GM23338 (cell line): Measurements from ENCODE around the gene MRPS12. TPM values are rescaled to one million over a fixed set of nuclear protein-coding genes. Genes with fewer than 3 reads are reported as not detected.

ENCODE experiments used
- ATAC-seq: fragments of 200-7000 bp; cut with Tn5 transposase; 3 replicates; pipeline ENCODE4 v1.9.1; 2020
- DNase-seq: peaks from one replicate; pipeline ENCODE4 v3.0.0-alpha.2; 2015; ENCODE audit warnings: low spot score
- H2AFZ ChIP-seq: fragments of 200-600 bp; sonication (generic); 2 replicates; pipeline ENCODE4 v1.8.0; 2016; ENCODE audit warnings: antibody characterized with exemption, mild to moderate bottlenecking, moderate library complexity
- H3F3A ChIP-seq: fragments of 200-600 bp; sonication (generic); replicated peaks from 2 replicates; pipeline ENCODE4 v1.8.0; 2017; ENCODE audit warnings: antibody characterized with exemption, mixed run types, low read depth
- H3K27ac ChIP-seq: fragments of 200-600 bp; sonication (generic); 2 replicates; pipeline ENCODE4 v1.6.1; 2016; ENCODE audit warnings: low read depth
- H3K27me3 ChIP-seq: fragments of 200-600 bp; sonication (generic); 2 replicates; pipeline ENCODE4 v1.8.0; 2016; ENCODE audit warnings: mild to moderate bottlenecking, mixed run types, moderate library complexity; ENCODE audit not compliant: insufficient read depth
- H3K36me3 ChIP-seq: fragments of 200-600 bp; sonication (generic); 2 replicates; pipeline ENCODE4 v1.8.0; 2016; ENCODE audit warnings: mild to moderate bottlenecking; ENCODE audit not compliant: insufficient read depth
- H3K4me1 ChIP-seq: fragments of 200-600 bp; sonication (generic); 2 replicates; pipeline ENCODE4 v1.8.0; 2016; ENCODE audit warnings: mild to moderate bottlenecking, moderate library complexity; ENCODE audit not compliant: insufficient read depth
- H3K4me2 ChIP-seq: fragments of 200-600 bp; sonication (generic); 2 replicates; pipeline ENCODE4 v1.7.1; 2017; ENCODE audit warnings: mixed run types
- H3K4me3 ChIP-seq: fragments of 200-600 bp; sonication (generic); 2 replicates; pipeline ENCODE4 v1.6.1; 2016; ENCODE audit warnings: mixed run types
- H3K79me2 ChIP-seq: fragments of 200-600 bp; sonication (generic); replicated peaks from 2 replicates; pipeline ENCODE4 v1.8.0; 2017; ENCODE audit warnings: mild to moderate bottlenecking; ENCODE audit not compliant: insufficient read depth
- H3K9me2 ChIP-seq: fragments of 200-600 bp; sonication (generic); 2 replicates; pipeline ENCODE4 v1.8.0; 2017; ENCODE audit not compliant: insufficient read depth
- H4K20me1 ChIP-seq: fragments of 200-600 bp; sonication (generic); replicated peaks from 2 replicates; pipeline ENCODE4 v1.8.0; 2017; ENCODE audit warnings: mild to moderate bottlenecking; ENCODE audit not compliant: insufficient read depth
- H3K27ac Mint-ChIP-seq: 2 replicates; pipeline ENCODE4 v1.8.0; 2020; ENCODE audit warnings: inconsistent platforms, mild to moderate bottlenecking, moderate library complexity, mixed read lengths
- H3K27me3 Mint-ChIP-seq: 3 replicates; pipeline ENCODE4 v1.8.0; 2022; ENCODE audit warnings: low read depth, mild to moderate bottlenecking, moderate library complexity, mixed read lengths, inconsistent platforms; ENCODE audit not compliant: insufficient read depth, poor library complexity
- H3K36me3 Mint-ChIP-seq: 3 replicates; pipeline ENCODE4 v1.8.0; 2021; ENCODE audit warnings: low read depth, mild to moderate bottlenecking, inconsistent platforms, moderate library complexity, mixed read lengths
- H3K4me1 Mint-ChIP-seq: 3 replicates; pipeline ENCODE4 v1.8.0; 2020; ENCODE audit warnings: mild to moderate bottlenecking, inconsistent platforms, mixed read lengths
- H3K4me3 Mint-ChIP-seq: 3 replicates; pipeline ENCODE4 v1.8.0; 2021; ENCODE audit warnings: moderate library complexity, mild to moderate bottlenecking, inconsistent platforms, mixed read lengths
- H3K9me3 Mint-ChIP-seq: 3 replicates; pipeline ENCODE4 v1.8.0; 2020; ENCODE audit warnings: moderate library complexity, mild to moderate bottlenecking, inconsistent platforms, mixed read lengths
- CTCF ChIP-seq, 2 experiments: fragments of 200-600 bp in 1 of 2; sonication (generic) in 1 of 2; conservative IDR thresholded peaks; 2 replicates each; pipeline versions ENCODE4 v1.5.1 to v1.6.1; 2016 to 2017; ENCODE audit warnings: antibody characterized with exemption in 2 of 2, low read depth in 2 of 2, mild to moderate bottlenecking in 2 of 2, moderate library complexity in 1 of 2
- EZH2 ChIP-seq: fragments of 200-600 bp; sonication (generic); IDR thresholded peaks from one replicate; pipeline ENCODE4 v1.8.0; 2017; ENCODE audit warnings: antibody characterized with exemption, mild to moderate bottlenecking, low read depth; ENCODE audit not compliant: unreplicated experiment
- EZH2phosphoT487 ChIP-seq: fragments of 200-600 bp; sonication (generic); IDR thresholded peaks from one replicate; pipeline ENCODE4 v1.8.1; 2018; ENCODE audit warnings: antibody characterized with exemption; ENCODE audit not compliant: unreplicated experiment
- JUNB ChIP-seq: IDR thresholded peaks from one replicate; pipeline ENCODE4 v1.6.1; 2016; ENCODE audit warnings: antibody characterized with exemption; ENCODE audit not compliant: unreplicated experiment
- REST ChIP-seq: IDR thresholded peaks from one replicate; pipeline ENCODE4 v1.6.1; 2018; ENCODE audit warnings: antibody characterized with exemption; ENCODE audit not compliant: unreplicated experiment
- STAT1 ChIP-seq: IDR thresholded peaks from one replicate; pipeline ENCODE4 v1.6.1; 2016; ENCODE audit warnings: antibody characterized with exemption; ENCODE audit not compliant: unreplicated experiment
- ZNF114 ChIP-seq: fragments of 250-450 bp; sonication (Bioruptor Pico); IDR thresholded peaks from 2 replicates; pipeline ENCODE4 v1.5.0; 2020; ENCODE audit warnings: mild to moderate bottlenecking, moderate library complexity
- ZNF462 ChIP-seq: fragments of 250-450 bp; sonication (Bioruptor Pico); IDR thresholded peaks from 2 replicates; pipeline ENCODE4 v1.5.0; 2020; ENCODE audit warnings: mild to moderate bottlenecking, moderate library complexity
- polyA plus RNA-seq: library from polyadenylated mRNA; unstranded; fragments of >200 nt; fragmentation: Nextera tagmentation; extraction: Ambion mirVana; gene quantifications from 2 replicates; pipeline ENCODE4 v1.2.1, GENCODE V29; 2016
- total RNA-seq: library from RNA; depleted of rRNA; stranded (reverse); fragments of >200 nt; shearing (Covaris generic); gene quantifications from 2 replicates; pipeline ENCODE4 v1.2.3, GENCODE V29; 2014
- TF ChIP-seq, protein P1 (sequence below): IDR thresholded peaks from 2 replicates; pipeline ENCODE4 v1.6.1; 2016; ENCODE audit warnings: antibody characterized with exemption

MRPS12 gene
- total and polyA plus RNA-seq, 2 experiments from 2014 or later, result 74.1 to 86.3 TPM

- ATAC-seq, result no peak
- H3K79me2 ChIP-seq, result no peaks in the 10 kb centered on the region
- H4K20me1 ChIP-seq, result no peaks in the 10 kb centered on the region
- H3K27me3 Mint-ChIP-seq, result peaks cover 13% of the 10 kb centered on the region
- H3K36me3 Mint-ChIP-seq, result no peaks in the 10 kb centered on the region; the same call in 2 of the 3 replicates
- no peaks in the 10 kb centered on the region for H3K9me2 ChIP-seq
- H3F3A ChIP-seq, result no peaks in the 10 kb centered on the region
- no peaks in the 10 kb centered on the region for H3K36me3 ChIP-seq
- peaks cover 8% of the 10 kb centered on the region; the same call in 1 of the 2 replicates for H3K4me1 ChIP-seq
- H3K4me1 Mint-ChIP-seq, result peaks cover 9% of the 10 kb centered on the region
- no peak overlapping the region for H3K4me3 ChIP-seq
- no peak overlapping the region for H2AFZ ChIP-seq
- no peaks in the 10 kb centered on the region; the same call in 2 of the 3 replicates for H3K9me3 Mint-ChIP-seq
- DNase-seq, result no peak
- no peak overlapping the region for H3K4me2 ChIP-seq
- peaks cover 11% of the 10 kb centered on the region for H3K27me3 ChIP-seq
- no peak overlapping the region for H3K27ac Mint-ChIP-seq
- no peak overlapping the region; the same call in 2 of the 3 replicates for H3K4me3 Mint-ChIP-seq
- no peak overlapping the region for H3K27ac ChIP-seq
- no peak for TF ChIP-seq JUNB
- TF ChIP-seq ZNF462 (CRISPR knock-in tag), result no peak
- TF ChIP-seq STAT1, result no peak
- no peak for TF ChIP-seq CTCF (conservative IDR thresholded peaks at IDR 0.05; ENCODE audit: low read depth in 2 of 2)
- TF ChIP-seq ZNF114 (CRISPR knock-in tag), result no peak
- no peak for TF ChIP-seq REST
- TF ChIP-seq, protein P1, sequence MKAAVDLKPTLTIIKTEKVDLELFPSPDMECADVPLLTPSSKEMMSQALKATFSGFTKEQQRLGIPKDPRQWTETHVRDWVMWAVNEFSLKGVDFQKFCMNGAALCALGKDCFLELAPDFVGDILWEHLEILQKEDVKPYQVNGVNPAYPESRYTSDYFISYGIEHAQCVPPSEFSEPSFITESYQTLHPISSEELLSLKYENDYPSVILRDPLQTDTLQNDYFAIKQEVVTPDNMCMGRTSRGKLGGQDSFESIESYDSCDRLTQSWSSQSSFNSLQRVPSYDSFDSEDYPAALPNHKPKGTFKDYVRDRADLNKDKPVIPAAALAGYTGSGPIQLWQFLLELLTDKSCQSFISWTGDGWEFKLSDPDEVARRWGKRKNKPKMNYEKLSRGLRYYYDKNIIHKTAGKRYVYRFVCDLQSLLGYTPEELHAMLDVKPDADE, result no peak
- no peak for TF ChIP-seq EZH2
- TF ChIP-seq EZH2phosphoT487, result no peak
Measured at GRCh38 chr19:38894968-38895367, 35.8 kb upstream of the MRPS12 start.
